HG02610 (cell line): Measurements from ENCODE around the gene CCZ1B.
"Not testable (repeated sequence)": the region's sequence is repeated elsewhere in the genome, so short reads cannot be mapped to it uniquely, and the experiment has no call there.

ENCODE experiments used
- ATAC-seq: cut with Tn5 transposase; IDR thresholded peaks from one replicate; pipeline ENCODE4 v1.9.1; 2021; ENCODE audit warnings: mild to moderate bottlenecking, moderate library complexity; ENCODE audit not compliant: unreplicated experiment

CCZ1B gene

DNA sequence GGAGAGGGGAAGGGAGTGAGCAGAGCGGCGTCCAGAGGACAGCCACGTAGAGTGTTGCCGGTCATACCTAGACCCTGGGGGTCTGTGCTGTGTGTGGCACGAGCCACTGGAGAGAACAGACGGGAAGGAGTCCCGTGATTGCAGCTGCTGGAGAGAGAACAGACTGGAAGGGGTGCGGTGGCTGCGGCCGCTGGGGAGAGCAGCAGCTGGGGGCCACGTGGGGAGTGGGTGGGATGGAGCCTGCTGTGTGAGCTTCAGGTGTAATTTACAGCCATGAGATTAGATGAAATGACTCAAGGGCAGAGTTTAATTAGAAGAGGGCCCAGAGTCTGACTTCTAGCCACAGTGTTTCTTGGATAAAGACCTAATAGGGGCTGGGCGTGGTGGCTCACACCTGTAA, 76.7 kb downstream of the CCZ1B start:
- not testable (repeated sequence) for ATAC-seq
